K562 (cell line): ENCODE measurements around the gene NTSR1. TPM values are rescaled to one million over a fixed set of nuclear protein-coding genes. Genes with fewer than 3 reads are reported as not detected.

Source experiments
- IRF9 ChIP-seq: fragments of 450-650 bp; IDR thresholded peaks from 2 replicates; pipeline ENCODE4 v1.6.1; 2016; ENCODE audit warnings: missing biosample characterization, missing genetic modification characterization
- NCOA6 ChIP-seq: fragments of 450-650 bp; IDR thresholded peaks from 2 replicates; pipeline ENCODE4 v1.6.1; 2017; ENCODE audit warnings: mild to moderate bottlenecking
- OTX1 ChIP-seq: fragments of 450-650 bp; formaldehyde crosslinking; IDR thresholded peaks from 2 replicates; pipeline ENCODE4 v1.4.0; 2022; ENCODE audit warnings: mild to moderate bottlenecking
- POLR2AphosphoS2 ChIP-seq: IDR thresholded peaks from 2 replicates; pipeline ENCODE4 v1.6.1; 2012; ENCODE audit warnings: low read length, improper control_type of control experiment
- POLR3G ChIP-seq: IDR thresholded peaks from 2 replicates; pipeline ENCODE4 v1.6.1; 2011; ENCODE audit not compliant: insufficient read length, insufficient replicate concordance; ENCODE audit errors: extremely low read depth
- SMAD1 ChIP-seq: fragments of 150-350 bp; IDR thresholded peaks from 2 replicates; pipeline ENCODE4 v1.6.1; 2014; ENCODE audit warnings: low read length, low read depth; ENCODE audit not compliant: partially characterized antibody
- SMARCE1 ChIP-seq: fragments of 450-650 bp; IDR thresholded peaks from 2 replicates; pipeline ENCODE4 v1.7.1; 2016; ENCODE audit warnings: mild to moderate bottlenecking
- ZNF140 ChIP-seq: fragments of 250-450 bp; sonication (Bioruptor Pico); IDR thresholded peaks from 2 replicates; pipeline ENCODE4 v1.8.0; 2021; ENCODE audit warnings: moderate library complexity, mild to moderate bottlenecking, inconsistent platforms
- ZNF263 ChIP-seq: sonication (generic); formaldehyde crosslinking; IDR thresholded peaks from 2 replicates; pipeline ENCODE4 v1.8.0; 2022; ENCODE audit warnings: mild to moderate bottlenecking, missing genetic modification reagents, borderline replicate concordance
- ZNF277 ChIP-seq: fragments of 250-450 bp; sonication (Bioruptor Pico); IDR thresholded peaks from 2 replicates; pipeline ENCODE4 v1.8.0; 2022; ENCODE audit warnings: inconsistent platforms, mild to moderate bottlenecking, moderate library complexity, borderline replicate concordance
- ZNF311 ChIP-seq: fragments of 250-450 bp; sonication (Bioruptor Pico); IDR thresholded peaks from 2 replicates; pipeline ENCODE4 v1.4.0; 2020; ENCODE audit warnings: mild to moderate bottlenecking, moderate library complexity
- polyA plus RNA-seq, 8 experiments: library from polyadenylated mRNA; depleted of rRNA in 4 of 8; stranded (reverse) in 5 of 8; unstranded in 3 of 8; fragments of >200 nt; fragmentation: Nextera tagmentation in 2 of 8; fragmentation: Illumina TruSeq in 1 of 8; extraction: Ambion mirVana in 2 of 8; extraction: Trizol in 1 of 8; gene quantifications; 2 replicates each; pipeline versions ENCODE4 v1.2.1 to v1.2.3, GENCODE V29; 2011 to 2014; ENCODE audit warnings: inconsistent platforms in 1 of 8, missing spikeins in 1 of 8
- total RNA-seq, 7 experiments: library from RNA; depleted of rRNA in 6 of 7; stranded (reverse); fragments of >200 nt in 6 of 7; fragmentation: Illumina TruSeq in 2 of 7; extraction: Trizol in 2 of 7; gene quantifications; 2 replicates each; pipeline versions ENCODE4 v1.2.1 to v1.2.3, GENCODE V29; 2011 to 2021; ENCODE audit warnings: low replicate concordance in 1 of 7
- TF ChIP-seq, protein P1 (sequence below): fragments of 450-650 bp; IDR thresholded peaks from 2 replicates; pipeline ENCODE4 v1.6.1; 2016; ENCODE audit warnings: borderline replicate concordance
- TF ChIP-seq, protein P2 (sequence below): IDR thresholded peaks from 2 replicates; pipeline ENCODE4 v1.6.1; 2011; ENCODE audit not compliant: insufficient read length; ENCODE audit errors: extremely low read depth
- TF ChIP-seq, protein P3 (sequence below): fragments of 450-650 bp; IDR thresholded peaks from 2 replicates; pipeline ENCODE4 v1.6.1; 2016; ENCODE audit warnings: low read depth

Gene NTSR1
- total and polyA plus RNA-seq, 9 of the 15 experiments (the other 6 are each of a cell fraction or from before 2014, with no cell fraction given) = 0.04 to 0.40 (median 0.13) TPM; not detected in 3

DNA sequence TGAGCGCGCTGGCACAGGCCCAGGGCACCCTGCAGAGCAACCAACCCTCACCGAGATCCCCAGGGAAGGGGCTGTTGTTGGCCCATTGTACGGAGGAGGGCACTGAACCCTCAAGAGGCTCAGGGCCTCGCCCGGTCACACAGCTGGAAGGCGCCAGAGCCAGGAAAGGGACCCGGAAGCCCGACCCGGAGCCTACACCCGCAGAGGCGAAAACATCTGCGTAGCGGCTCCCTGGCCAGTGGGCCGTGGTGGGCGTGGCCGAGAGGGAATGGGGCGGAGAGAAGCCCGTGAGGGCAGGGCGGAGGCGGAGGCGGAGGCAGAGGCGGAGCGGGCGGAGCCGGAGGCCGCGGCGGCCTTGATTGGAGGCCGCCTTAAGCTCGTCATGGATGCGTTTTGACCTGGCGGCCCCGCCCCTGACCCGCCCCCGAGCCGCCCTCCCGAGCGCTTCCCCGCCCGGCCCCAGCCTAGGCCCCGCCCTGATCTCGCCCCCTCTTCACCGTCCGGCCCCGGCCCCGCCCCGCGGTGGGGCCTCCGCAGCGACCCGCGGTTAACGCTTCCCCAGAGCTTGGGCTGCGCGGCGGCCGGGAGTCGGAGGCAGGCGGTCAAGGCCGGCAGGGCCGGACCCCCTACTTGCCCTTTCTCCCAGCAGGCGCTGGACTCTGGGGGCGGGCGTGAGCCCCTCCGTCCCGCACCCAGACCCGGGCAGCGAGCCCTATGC lies 85.5 kb downstream of the NTSR1 start (continued):
- no peak for TF ChIP-seq IRF9 (tag)
- TF ChIP-seq SMARCE1 = no peak
- TF ChIP-seq POLR2AphosphoS2 = no peak
- no peak for TF ChIP-seq ZNF140 (CRISPR knock-in tag)
- no peak for TF ChIP-seq OTX1 (CRISPR knock-in tag)
- no peak for TF ChIP-seq ZNF277 (CRISPR knock-in tag)
- TF ChIP-seq, protein P1, sequence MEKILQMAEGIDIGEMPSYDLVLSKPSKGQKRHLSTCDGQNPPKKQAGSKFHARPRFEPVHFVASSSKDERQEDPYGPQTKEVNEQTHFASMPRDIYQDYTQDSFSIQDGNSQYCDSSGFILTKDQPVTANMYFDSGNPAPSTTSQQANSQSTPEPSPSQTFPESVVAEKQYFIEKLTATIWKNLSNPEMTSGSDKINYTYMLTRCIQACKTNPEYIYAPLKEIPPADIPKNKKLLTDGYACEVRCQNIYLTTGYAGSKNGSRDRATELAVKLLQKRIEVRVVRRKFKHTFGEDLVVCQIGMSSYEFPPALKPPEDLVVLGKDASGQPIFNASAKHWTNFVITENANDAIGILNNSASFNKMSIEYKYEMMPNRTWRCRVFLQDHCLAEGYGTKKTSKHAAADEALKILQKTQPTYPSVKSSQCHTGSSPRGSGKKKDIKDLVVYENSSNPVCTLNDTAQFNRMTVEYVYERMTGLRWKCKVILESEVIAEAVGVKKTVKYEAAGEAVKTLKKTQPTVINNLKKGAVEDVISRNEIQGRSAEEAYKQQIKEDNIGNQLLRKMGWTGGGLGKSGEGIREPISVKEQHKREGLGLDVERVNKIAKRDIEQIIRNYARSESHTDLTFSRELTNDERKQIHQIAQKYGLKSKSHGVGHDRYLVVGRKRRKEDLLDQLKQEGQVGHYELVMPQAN = no peak
- TF ChIP-seq, protein P2, sequence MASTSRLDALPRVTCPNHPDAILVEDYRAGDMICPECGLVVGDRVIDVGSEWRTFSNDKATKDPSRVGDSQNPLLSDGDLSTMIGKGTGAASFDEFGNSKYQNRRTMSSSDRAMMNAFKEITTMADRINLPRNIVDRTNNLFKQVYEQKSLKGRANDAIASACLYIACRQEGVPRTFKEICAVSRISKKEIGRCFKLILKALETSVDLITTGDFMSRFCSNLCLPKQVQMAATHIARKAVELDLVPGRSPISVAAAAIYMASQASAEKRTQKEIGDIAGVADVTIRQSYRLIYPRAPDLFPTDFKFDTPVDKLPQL = no peak
- no peak for TF ChIP-seq SMAD1
- TF ChIP-seq, protein P3, sequence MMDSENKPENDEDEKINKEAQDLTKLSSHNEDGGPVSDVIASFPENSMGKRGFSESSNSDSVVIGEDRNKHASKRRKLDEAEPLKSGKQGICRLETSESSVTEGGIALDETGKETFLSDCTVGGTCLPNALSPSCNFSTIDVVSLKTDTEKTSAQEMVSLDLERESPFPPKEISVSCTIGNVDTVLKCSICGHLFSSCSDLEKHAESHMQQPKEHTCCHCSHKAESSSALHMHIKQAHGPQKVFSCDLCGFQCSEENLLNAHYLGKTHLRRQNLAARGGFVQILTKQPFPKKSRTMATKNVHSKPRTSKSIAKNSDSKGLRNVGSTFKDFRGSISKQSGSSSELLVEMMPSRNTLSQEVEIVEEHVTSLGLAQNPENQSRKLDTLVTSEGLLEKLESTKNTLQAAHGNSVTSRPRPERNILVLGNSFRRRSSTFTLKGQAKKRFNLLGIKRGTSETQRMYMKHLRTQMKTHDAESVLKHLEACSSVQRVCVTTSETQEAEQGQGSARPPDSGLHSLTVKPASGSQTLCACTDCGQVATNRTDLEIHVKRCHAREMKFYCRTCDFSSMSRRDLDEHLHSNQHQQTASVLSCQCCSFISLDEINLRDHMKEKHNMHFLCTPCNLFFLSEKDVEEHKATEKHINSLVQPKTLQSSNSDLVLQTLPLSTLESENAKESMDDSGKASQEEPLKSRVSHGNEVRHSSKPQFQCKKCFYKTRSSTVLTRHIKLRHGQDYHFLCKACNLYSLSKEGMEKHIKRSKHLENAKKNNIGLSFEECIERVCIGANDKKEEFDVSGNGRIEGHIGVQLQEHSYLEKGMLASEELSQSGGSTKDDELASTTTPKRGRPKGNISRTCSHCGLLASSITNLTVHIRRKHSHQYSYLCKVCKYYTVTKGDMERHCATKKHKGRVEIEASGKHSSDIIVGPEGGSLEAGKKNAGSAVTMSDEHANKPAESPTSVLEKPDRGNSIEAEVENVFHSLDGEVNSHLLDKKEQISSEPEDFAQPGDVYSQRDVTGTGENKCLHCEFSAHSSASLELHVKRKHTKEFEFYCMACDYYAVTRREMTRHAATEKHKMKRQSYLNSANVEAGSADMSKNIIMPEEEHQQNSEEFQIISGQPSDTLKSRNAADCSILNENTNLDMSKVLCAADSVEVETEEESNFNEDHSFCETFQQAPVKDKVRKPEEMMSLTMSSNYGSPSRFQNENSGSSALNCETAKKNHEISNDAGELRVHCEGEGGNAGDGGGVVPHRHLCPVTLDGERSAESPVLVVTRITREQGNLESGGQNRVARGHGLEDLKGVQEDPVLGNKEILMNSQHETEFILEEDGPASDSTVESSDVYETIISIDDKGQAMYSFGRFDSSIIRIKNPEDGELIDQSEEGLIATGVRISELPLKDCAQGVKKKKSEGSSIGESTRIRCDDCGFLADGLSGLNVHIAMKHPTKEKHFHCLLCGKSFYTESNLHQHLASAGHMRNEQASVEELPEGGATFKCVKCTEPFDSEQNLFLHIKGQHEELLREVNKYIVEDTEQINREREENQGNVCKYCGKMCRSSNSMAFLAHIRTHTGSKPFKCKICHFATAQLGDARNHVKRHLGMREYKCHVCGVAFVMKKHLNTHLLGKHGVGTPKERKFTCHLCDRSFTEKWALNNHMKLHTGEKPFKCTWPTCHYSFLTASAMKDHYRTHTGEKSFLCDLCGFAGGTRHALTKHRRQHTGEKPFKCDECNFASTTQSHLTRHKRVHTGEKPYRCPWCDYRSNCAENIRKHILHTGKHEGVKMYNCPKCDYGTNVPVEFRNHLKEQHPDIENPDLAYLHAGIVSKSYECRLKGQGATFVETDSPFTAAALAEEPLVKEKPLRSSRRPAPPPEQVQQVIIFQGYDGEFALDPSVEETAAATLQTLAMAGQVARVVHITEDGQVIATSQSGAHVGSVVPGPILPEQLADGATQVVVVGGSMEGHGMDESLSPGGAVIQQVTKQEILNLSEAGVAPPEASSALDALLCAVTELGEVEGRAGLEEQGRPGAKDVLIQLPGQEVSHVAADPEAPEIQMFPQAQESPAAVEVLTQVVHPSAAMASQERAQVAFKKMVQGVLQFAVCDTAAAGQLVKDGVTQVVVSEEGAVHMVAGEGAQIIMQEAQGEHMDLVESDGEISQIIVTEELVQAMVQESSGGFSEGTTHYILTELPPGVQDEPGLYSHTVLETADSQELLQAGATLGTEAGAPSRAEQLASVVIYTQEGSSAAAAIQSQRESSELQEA = no peak
- TF ChIP-seq ZNF263 (CRISPR knock-in tag) = no peak
- no peak for TF ChIP-seq NCOA6
- no peak for TF ChIP-seq ZNF311
- no peak for TF ChIP-seq POLR3G
